Stimulated activated effector memory CD8-positive, alpha-beta T cell treated with anti-CD3 and anti-CD28 coated beads, Interleukin-12 subunit alpha, Interleukin-12 subunit beta, amount 100 ng/mL, for 72 hours (primary cell): Measurements from ENCODE around the gene SLC9A9.
"Not testable (repeated sequence)": the region's sequence is repeated elsewhere in the genome, so short reads cannot be mapped to it uniquely, and the experiment has no call there.

ENCODE experiments used
- ATAC-seq: fragments of 150-1000 bp; cut with Tn5 transposase; 2 replicates; pipeline ENCODE4 v1.10.0; 2021
- DNase-seq, 2 donors: peaks; one replicate each; pipeline ENCODE4 v3.0.0; 2021 to 2022; ENCODE audit warnings: low spot score in 2 of 2
- H3K27ac Mint-ChIP-seq: one replicate; pipeline ENCODE4 v1.8.0; 2022; ENCODE audit warnings: mild to moderate bottlenecking, mixed read lengths
- H3K36me3 Mint-ChIP-seq: one replicate; pipeline ENCODE4 v1.8.0; 2022; ENCODE audit warnings: mild to moderate bottlenecking, mixed read lengths
- H3K4me1 Mint-ChIP-seq: one replicate; pipeline ENCODE4 v1.8.0; 2022; ENCODE audit warnings: mixed read lengths
- H3K4me3 Mint-ChIP-seq: one replicate; pipeline ENCODE4 v1.8.0; 2022; ENCODE audit warnings: mild to moderate bottlenecking, mixed read lengths
- H3K9me3 Mint-ChIP-seq: one replicate; pipeline ENCODE4 v1.8.0; 2022; ENCODE audit warnings: mixed read lengths

SLC9A9 gene

DNA sequence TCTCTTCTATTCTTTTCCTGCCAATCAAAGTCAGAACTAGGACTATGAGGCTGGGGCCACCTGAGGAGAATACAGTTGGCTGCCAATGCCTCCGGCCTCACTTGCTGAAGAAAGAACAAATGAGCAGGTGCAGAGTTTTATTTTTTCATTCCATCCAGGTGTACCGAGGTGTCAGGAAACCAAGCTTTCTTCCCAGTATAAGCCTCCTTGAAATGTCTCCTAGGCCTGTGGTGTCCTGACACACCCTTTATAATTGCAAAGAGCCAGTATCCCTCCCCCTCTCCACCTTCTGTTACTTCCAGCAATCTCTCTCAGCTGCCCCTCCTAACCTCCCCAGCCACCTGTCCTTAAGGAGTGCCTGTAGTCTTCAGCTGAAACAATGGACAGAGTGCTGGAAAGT is 127.9 kb downstream of the SLC9A9 start:
- Mint-ChIP-seq H3K4me3 (no peak overlapping the region), H3K36me3 (no peaks in the 10 kb centered on the region), H3K4me1 (no peaks in the 10 kb centered on the region)

DNA sequence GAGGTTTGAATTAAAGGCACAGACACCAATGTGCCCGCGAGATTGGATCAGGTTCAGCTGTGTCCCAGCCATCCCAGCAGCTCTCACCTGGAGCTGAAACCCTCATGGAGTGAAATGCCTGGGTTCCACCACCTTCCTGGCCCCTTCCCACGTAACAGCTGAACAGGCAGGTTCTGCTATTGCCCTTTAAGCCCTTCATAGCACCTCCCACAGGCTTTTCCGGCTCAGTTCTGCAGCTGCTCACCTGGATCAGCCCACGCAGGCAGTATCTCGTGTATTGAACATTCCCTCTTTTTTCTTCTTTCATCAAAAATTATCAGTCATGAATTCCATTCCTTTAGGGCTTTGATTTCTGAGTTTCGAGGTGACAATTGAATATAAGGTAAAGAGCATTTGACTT is 129.8 kb downstream of the SLC9A9 start:
- H3K27ac Mint-ChIP-seq, result no peak overlapping the region
- no peak for DNase-seq
- no peak for ATAC-seq
- H3K4me1 Mint-ChIP-seq, result no peaks in the 10 kb centered on the region
- no peak overlapping the region for H3K4me3 Mint-ChIP-seq
- no peaks in the 10 kb centered on the region for H3K36me3 Mint-ChIP-seq
- H3K9me3 Mint-ChIP-seq, result no peaks in the 10 kb centered on the region

More for the DNA sequence above, 127.9 kb downstream of the SLC9A9 start:
- no peak for ATAC-seq
- Mint-ChIP-seq H3K27ac (no peak overlapping the region), H3K9me3 (no peaks in the 10 kb centered on the region)
- no peak for DNase-seq

DNA sequence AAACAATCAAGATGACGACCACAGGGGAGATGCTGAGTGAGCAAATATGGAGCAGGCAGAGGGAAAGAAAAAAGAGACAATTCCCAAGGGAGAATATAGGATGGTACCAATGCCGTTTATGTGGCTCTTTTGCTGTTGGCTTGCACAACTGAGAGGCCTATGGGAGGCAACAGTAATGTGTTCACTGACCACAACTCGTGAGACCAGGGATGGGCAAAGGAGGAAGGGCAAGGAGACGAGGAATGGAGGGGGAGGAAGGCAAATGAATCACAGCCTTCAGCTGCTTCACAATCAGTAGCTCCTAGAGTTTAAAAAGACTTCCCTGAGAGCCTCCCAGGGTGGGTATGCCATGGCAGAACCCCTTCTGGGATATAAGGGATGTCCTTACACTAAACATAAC is 131.5 kb downstream of the SLC9A9 start:
- Mint-ChIP-seq H3K36me3 (no peaks in the 10 kb centered on the region), H3K4me1 (no peaks in the 10 kb centered on the region), H3K27ac (no peak overlapping the region), H3K9me3 (no peaks in the 10 kb centered on the region), H3K4me3 (no peak overlapping the region)
- ATAC-seq, result no peak
- no peak for DNase-seq

DNA sequence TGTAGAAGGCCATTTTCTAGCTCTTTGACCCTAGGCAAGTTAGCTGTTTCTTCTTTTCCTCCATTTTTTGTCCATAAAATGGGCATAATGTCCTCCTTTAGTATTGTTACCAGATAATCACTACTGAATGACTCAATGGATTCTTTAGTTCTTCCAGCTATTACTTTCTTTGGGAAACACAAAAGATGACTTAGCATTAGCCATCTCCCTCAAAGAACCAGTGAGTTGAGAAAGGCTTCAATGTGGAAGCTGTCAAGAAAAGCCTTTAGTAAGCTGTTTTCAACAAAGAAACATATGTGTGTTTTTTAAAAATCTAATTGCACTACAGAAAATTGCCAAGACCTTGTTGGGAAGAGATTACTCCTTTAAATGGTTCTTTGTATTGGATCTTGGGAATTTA is 135.7 kb downstream of the SLC9A9 start:
- no peak for ATAC-seq
- DNase-seq, result no peak
- H3K4me1 Mint-ChIP-seq, result no peaks in the 10 kb centered on the region
- no peak overlapping the region for H3K27ac Mint-ChIP-seq
- H3K36me3 Mint-ChIP-seq, result no peaks in the 10 kb centered on the region
- no peak overlapping the region for H3K4me3 Mint-ChIP-seq
- no peaks in the 10 kb centered on the region for H3K9me3 Mint-ChIP-seq

DNA sequence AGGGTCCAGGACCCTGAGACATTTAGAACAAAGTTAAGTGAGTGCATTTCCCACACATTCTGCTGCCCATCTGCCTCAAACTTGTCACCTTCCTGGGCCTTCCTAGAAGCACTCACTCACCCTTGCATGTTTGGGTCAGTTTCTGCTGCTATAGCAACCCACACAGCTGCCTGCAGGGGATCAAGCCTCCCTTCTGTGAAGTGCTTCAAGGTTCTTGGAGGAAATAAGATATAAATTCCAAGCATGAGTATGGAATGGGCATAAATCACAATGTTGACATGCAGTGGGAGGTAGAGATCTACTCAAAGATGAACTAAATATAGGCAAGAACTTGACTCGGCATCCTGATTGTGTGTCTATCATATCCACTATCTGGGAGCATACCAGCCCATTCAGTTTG is 140.4 kb downstream of the SLC9A9 start:
- Mint-ChIP-seq H3K9me3 (no peaks in the 10 kb centered on the region), H3K36me3 (no peaks in the 10 kb centered on the region), H3K4me1 (no peaks in the 10 kb centered on the region), H3K27ac (no peak overlapping the region), H3K4me3 (no peak overlapping the region)
- ATAC-seq (no peak), DNase-seq (no peak)

DNA sequence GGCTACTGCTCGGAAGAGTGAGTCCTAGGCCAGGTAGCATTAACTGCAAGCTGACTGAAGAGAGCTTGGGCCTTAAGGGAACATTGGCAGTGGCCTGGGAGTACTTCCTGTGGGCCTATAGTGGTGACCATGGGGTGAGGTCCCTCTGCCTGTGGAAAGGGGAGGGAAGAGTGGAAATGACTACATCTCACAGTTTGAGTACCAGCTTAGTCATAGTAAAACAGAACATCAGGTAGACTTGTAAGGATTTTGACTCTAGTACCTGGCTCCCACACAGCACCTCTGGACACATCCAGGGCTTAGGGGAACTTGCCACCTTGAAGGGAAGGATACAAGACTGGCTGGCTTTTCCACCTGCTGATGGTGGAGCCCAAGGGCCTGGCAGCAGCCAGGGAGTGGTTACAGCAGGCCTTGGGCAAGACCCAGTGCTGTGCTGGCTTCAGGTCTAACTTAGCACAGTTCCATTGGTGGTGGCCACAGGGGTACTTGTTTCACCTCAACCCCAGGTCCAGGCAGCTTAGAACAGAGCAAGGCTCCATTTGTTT is 147.8 kb downstream of the SLC9A9 start:
- Mint-ChIP-seq H3K36me3 (no peaks in the 10 kb centered on the region), H3K9me3 (no peaks in the 10 kb centered on the region), H3K4me3 (no peak overlapping the region), H3K27ac (no peak overlapping the region), H3K4me1 (no peaks in the 10 kb centered on the region)
- peak; percentile 55 for ATAC-seq
- no peak for DNase-seq

DNA sequence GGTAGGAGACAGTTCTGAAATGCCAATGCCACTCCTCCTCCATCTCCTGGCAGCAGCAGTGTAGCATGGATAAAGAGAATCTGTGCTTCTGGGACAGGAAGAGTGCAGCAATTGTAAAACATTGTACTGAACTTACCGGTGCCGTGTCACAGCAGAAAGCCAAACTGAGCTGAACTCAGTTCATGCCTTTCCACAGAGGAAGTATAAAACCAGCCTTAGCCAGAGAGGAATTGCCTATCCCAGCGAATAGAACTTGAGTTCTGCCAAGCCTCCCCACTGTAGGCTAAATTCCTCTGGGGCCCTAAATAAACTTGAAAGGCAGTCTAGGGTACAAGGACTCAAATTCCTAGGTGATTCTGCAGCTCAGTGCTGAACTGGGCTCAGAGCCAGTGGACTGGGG is 148.8 kb downstream of the SLC9A9 start:
- no peak overlapping the region for H3K27ac Mint-ChIP-seq
- H3K4me1 Mint-ChIP-seq, result no peaks in the 10 kb centered on the region
- H3K36me3 Mint-ChIP-seq, result no peaks in the 10 kb centered on the region
- DNase-seq (no peak), ATAC-seq (no peak)
- H3K4me3 Mint-ChIP-seq, result no peak overlapping the region
- no peaks in the 10 kb centered on the region for H3K9me3 Mint-ChIP-seq

DNA sequence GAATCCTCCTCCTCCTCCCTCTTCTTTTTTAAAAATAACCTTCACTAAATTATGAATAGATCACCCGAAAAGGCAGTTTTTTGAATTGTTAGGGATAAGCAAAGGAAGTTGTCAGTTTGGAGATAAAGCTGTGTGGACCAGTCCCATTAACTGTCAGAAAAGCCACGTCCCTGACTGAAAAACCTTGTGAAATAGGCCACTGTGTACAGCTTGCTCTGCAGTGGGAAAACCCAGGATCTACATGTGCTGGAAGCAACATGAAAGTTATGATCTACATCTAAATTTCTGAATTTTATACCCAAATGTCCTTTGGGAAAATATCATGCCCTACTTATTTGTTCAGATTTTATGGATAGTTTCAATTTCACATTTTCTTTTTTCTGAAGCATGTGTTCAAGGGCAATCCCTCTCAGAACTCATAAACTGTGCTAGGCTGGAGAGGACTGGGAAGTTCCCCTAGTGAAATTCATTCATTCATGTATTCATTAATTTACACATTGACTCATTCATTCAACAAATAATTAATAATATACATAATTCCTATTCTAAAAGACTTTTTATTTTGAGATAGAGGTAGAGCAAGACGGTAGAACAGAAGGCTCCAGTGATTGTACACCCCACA is 149.5 kb downstream of the SLC9A9 start:
- no peaks in the 10 kb centered on the region for H3K4me1 Mint-ChIP-seq
- no peak overlapping the region for H3K27ac Mint-ChIP-seq
- DNase-seq, result no peak
- no peaks in the 10 kb centered on the region for H3K9me3 Mint-ChIP-seq
- H3K4me3 Mint-ChIP-seq, result no peak overlapping the region
- no peaks in the 10 kb centered on the region for H3K36me3 Mint-ChIP-seq
- no peak for ATAC-seq

DNA sequence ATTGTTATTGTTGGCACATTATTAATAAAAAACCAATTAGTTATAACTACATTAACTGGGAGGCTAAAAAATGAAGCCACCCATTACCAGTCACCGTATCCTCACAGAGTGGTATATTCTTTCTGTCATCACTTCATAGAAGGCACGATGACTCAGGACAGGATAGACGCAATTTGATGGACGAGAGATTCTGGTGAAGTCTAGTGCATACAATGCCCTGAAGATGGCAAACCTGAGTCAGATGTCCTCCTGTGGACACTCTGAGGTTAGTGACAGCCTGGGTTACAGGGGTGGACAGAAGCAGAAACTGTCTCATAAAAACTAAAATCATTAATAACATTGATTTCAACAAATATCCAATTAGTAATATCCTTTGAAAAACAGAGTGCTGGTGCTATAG is 150.3 kb downstream of the SLC9A9 start:
- Mint-ChIP-seq H3K36me3 (no peaks in the 10 kb centered on the region), H3K4me3 (no peak overlapping the region), H3K27ac (no peak overlapping the region), H3K9me3 (no peaks in the 10 kb centered on the region), H3K4me1 (no peaks in the 10 kb centered on the region)
- DNase-seq (no peak), ATAC-seq (no peak)

DNA sequence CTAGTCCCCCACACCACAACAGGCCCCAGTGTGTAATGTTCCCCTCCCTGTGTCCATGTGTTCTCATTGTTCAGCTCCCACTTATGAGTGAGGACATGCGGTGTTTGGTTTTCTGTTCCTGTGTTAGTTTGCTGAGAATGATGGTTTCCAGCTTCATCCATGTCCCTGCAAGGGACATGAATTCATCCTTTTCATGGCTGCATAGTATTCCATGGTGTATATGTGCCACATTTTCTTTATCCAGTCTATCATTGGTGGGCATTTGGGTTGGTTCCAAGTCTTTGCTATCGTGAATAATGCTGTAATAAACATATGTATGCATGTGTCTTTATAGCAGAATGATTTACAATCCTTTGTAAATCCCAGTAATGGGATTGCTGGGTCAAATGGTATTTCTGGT is 152.9 kb downstream of the SLC9A9 start:
- not testable (repeated sequence) for H3K27ac Mint-ChIP-seq, H3K9me3 Mint-ChIP-seq, ATAC-seq, DNase-seq, H3K4me1 Mint-ChIP-seq, H3K4me3 Mint-ChIP-seq, H3K36me3 Mint-ChIP-seq

DNA sequence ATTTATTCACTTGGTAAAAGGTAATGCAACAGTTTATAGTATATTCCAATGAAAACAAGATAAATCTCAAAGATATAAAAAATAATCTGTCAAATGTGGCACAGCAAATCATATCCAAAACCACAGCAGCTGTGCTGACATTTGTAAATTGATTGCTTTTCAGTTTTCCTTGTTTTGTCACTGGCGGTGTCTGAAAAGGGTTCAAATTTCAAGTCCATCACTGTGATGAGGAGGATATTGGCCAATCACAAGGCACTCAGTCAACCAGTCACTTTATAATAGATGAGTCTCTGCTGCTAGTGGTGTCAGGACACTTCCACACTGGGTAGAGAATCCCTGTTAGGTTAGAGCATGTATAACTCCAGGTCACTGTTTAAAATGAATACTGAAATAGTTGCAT is 154.8 kb downstream of the SLC9A9 start:
- H3K4me1 Mint-ChIP-seq, result no peaks in the 10 kb centered on the region
- H3K36me3 Mint-ChIP-seq, result no peaks in the 10 kb centered on the region
- H3K27ac Mint-ChIP-seq, result no peak overlapping the region
- no peak for ATAC-seq
- no peak overlapping the region for H3K4me3 Mint-ChIP-seq
- no peak for DNase-seq
- H3K9me3 Mint-ChIP-seq, result no peaks in the 10 kb centered on the region

DNA sequence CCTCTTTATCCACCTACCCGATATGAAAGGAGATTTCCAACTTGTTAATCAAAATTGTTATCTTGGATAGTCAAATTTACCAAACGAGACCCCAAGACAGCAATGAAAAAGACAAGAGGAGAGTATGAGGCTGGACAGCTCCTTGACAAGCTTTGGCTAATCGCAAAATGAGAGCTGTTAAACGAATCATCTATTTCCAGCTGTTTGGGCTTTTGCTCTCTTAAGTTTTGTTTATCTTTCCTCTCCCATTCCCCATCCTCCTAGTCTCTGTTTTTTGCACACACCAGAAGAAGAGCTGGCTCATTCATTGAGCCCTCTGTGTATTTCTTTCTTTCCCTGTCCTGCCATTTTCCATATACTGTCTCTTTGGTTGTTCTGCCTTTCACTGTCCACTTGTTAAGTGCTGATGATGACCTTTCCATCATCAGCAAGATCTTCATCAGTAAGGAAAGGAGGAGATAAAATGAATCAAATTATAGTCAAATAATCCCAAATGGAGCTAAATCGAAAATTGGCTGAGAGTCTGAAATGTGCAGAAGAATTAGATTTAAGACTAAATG is 161.6 kb downstream of the SLC9A9 start:
- ATAC-seq (no peak), DNase-seq (no peak)
- Mint-ChIP-seq H3K4me1 (no peaks in the 10 kb centered on the region), H3K9me3 (no peaks in the 10 kb centered on the region), H3K36me3 (no peaks in the 10 kb centered on the region), H3K4me3 (no peak overlapping the region), H3K27ac (no peak overlapping the region)

DNA sequence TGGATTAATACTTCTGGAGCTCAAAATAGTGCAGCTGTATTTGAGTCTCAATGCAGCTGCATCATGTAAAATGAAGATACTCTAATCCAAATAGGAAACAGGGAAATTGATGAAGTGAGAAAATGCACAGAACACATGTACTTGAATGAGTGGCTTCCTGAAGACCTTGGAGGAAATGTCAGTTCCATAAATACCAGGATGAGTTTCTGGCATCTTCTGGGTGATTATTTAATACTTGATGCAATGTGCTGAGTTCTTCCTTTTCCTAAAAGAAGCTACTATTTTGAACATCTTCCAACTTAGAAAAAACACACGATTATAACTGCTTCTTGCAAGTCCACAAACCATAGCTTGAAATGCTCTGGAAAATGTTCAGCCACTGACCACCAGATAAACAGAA is 162.8 kb downstream of the SLC9A9 start:
- Mint-ChIP-seq H3K9me3 (no peaks in the 10 kb centered on the region), H3K4me1 (no peaks in the 10 kb centered on the region), H3K27ac (no peak overlapping the region), H3K36me3 (no peaks in the 10 kb centered on the region), H3K4me3 (no peak overlapping the region)
- DNase-seq, result no peak
- ATAC-seq, result no peak

DNA sequence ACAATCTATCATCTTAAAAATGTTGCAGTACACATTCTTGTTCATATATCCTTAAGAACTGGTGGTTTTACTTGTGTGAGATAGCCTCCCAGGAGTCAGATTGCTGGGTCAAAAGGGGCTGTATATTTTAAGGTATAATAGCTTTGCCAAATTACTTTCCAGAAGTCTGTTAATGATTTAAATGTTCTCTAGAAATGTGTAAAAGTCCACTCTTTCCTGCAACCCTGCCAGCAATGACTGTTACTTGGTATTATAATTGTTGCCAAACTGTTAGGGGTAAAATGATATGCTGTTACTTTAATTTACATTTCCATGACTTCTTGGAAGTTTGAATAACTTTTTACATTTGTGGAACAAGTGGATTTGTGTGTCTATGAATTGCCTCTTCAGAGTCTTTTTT is 170.8 kb downstream of the SLC9A9 start:
- H3K4me1 Mint-ChIP-seq, result peaks cover 8% of the 10 kb centered on the region
- H3K9me3 Mint-ChIP-seq, result no peaks in the 10 kb centered on the region
- DNase-seq (no peak), ATAC-seq (no peak)
- no peak overlapping the region for H3K27ac Mint-ChIP-seq
- no peaks in the 10 kb centered on the region for H3K36me3 Mint-ChIP-seq
- H3K4me3 Mint-ChIP-seq, result no peak overlapping the region

DNA sequence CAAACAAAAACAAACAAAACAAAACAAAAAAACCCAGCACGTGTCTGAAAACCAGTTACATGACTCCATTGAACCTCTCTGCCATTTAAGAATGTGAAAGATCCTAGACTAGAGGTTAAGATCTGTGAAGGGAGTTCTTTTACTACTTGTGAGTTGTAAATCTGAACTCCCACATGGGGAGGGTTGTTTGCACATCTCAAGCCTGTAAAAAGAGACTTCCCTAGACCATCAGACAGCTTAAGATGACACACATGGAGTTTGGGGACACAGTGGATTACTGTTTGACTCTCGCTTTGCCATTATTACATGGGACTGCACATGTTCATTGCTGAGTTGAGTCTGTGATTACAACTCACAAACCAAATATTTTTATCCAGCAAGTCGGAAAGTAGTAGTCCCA is 171.5 kb downstream of the SLC9A9 start:
- H3K4me3 Mint-ChIP-seq, result no peak overlapping the region
- H3K4me1 Mint-ChIP-seq, result peaks cover 8% of the 10 kb centered on the region
- no peaks in the 10 kb centered on the region for H3K9me3 Mint-ChIP-seq
- no peaks in the 10 kb centered on the region for H3K36me3 Mint-ChIP-seq
- DNase-seq (no peak), ATAC-seq (no peak)
- no peak overlapping the region for H3K27ac Mint-ChIP-seq

DNA sequence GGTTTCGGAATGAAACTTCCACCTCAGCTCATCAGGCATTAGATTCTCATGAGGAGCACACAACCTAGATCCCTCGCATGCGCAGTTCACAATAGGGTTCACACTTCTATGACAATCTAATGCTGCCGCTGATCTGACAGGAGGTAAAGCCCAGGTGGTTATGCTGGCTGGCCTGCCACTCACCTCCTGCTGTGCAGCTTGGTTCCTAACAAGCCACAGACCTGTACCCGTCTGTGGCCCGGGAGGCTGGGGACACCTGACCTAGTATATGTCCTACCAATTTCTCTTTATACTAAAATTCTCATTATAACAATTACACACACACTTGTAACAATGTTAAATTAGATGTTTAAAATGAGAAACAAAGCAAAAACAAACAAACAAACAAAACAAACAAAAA is 172.2 kb downstream of the SLC9A9 start:
- Mint-ChIP-seq H3K9me3 (no peaks in the 10 kb centered on the region), H3K4me3 (no peak overlapping the region), H3K4me1 (peaks cover 8% of the 10 kb centered on the region), H3K27ac (no peak overlapping the region), H3K36me3 (no peaks in the 10 kb centered on the region)
- DNase-seq, result no peak
- ATAC-seq, result no peak
